HepG2 (cell line): ENCODE results near the gene BRD3. TPM values are rescaled to one million over a fixed set of nuclear protein-coding genes. Genes with fewer than 3 reads are reported as not detected.
A peak's percentile ranks its signal among the peaks of the same experiment; 100 is the strongest.

Experiments
- ATAC-seq: fragments of 200-7000 bp; cut with Tn5 transposase; 3 replicates; pipeline ENCODE4 v1.9.1; 2020; ENCODE audit warnings: mild to moderate bottlenecking, moderate library complexity
- BruUV-seq: library from RNA; stranded (reverse); fragments of 400-500 nt; replicated peaks from 2 replicates; lab custom pipeline; 2021; lab: Mats Ljungman, UMichigan
- CTCF ChIA-PET: fragments of 300-600 bp; formaldehyde crosslinking; extraction: SDS; loops from one replicate; lab custom pipeline; 2021; ENCODE audit warnings: low total read pairs, inconsistent platforms, low intra/inter-chr PET ratio; lab: Yijun Ruan, JAX
- POLR2A ChIA-PET: fragments of 350-600 bp; sonication (Branson Sonifier 250); formaldehyde crosslinking; loops from one replicate; lab custom pipeline; 2020; ENCODE audit warnings: antibody characterized with exemption, inconsistent platforms; lab: Yijun Ruan, JAX
- DNase-seq: peaks from one replicate; pipeline ENCODE4 v3.0.0-alpha.2; 2015; ENCODE audit warnings: low spot score
- FAIRE-seq: peaks from 3 replicates; lab custom pipeline; 2011; peaks lifted over from hg19 to GRCh38; lab: Jason Lieb, UNC
- H2AFZ ChIP-seq: one replicate; pipeline ENCODE4 v1.6.1; 2011; ENCODE audit warnings: low read length, inconsistent platforms
- H3K27ac ChIP-seq: fragments of 300-600 bp; 3 replicates; pipeline ENCODE4 v1.8.0; 2011; ENCODE audit warnings: mixed run types, mild to moderate bottlenecking, mixed read lengths, low read length, inconsistent platforms; ENCODE audit not compliant: insufficient read depth; ENCODE audit errors: extremely low read length
- H3K27me3 ChIP-seq, 2 experiments: fragments of 200-600 bp in 1 of 2; 2 replicates in 1 of 2; 3 replicates in 1 of 2; pipeline versions ENCODE4 v1.6.0 to v1.8.0; 2011; ENCODE audit warnings: low read length in 2 of 2, mild to moderate bottlenecking in 2 of 2, moderate library complexity in 2 of 2, inconsistent platforms in 1 of 2; ENCODE audit not compliant: insufficient read depth in 2 of 2, control insufficient read depth in 1 of 2
- H3K36me3 ChIP-seq, 2 experiments: fragments of 200-600 bp in 1 of 2; replicated peaks in 1 of 2; 2 replicates in 1 of 2; 3 replicates in 1 of 2; pipeline versions ENCODE4 v1.5.1 to v1.8.0; 2011; ENCODE audit warnings: low read length in 2 of 2, inconsistent platforms in 1 of 2; ENCODE audit not compliant: insufficient read depth in 2 of 2, control insufficient read depth in 1 of 2
- H3K4me1 ChIP-seq: 2 replicates; pipeline ENCODE4 v1.5.1; 2012; ENCODE audit warnings: low read length, inconsistent platforms; ENCODE audit not compliant: insufficient read depth
- H3K4me2 ChIP-seq: 2 replicates; pipeline ENCODE4 v1.6.0; 2011; ENCODE audit warnings: low read depth, low read length, inconsistent platforms
- H3K4me3 ChIP-seq, 3 experiments: fragments of 200-600 bp in 1 of 3; sonication (generic), shearing (Covaris generic) in 1 of 3; replicated peaks in 1 of 3; 2 replicates each; pipeline ENCODE4 v1.5.1; 2011 to 2016; ENCODE audit warnings: low read length in 3 of 3, inconsistent platforms in 2 of 3, low read depth in 2 of 3, mild to moderate bottlenecking in 2 of 3, control low read depth in 1 of 3, mixed read lengths in 1 of 3; ENCODE audit not compliant: insufficient read depth in 1 of 3
- H3K79me2 ChIP-seq: one replicate; pipeline ENCODE4 v1.6.1; 2011; ENCODE audit warnings: low read length, inconsistent platforms; ENCODE audit not compliant: insufficient read depth
- H3K9ac ChIP-seq: 2 replicates; pipeline ENCODE4 v1.6.0; 2011; ENCODE audit warnings: mild to moderate bottlenecking, low read depth, low read length, inconsistent platforms; ENCODE audit not compliant: insufficient read depth
- H3K9me3 ChIP-seq: 2 replicates; pipeline ENCODE4 v1.5.1; 2012; ENCODE audit warnings: mild to moderate bottlenecking, low read length
- H4K20me1 ChIP-seq: 2 replicates; pipeline ENCODE4 v1.6.0; 2011; ENCODE audit warnings: inconsistent platforms, mild to moderate bottlenecking, low read length, moderate library complexity; ENCODE audit not compliant: insufficient read depth
- CREB1 ChIP-seq, 2 experiments: fragments of 450-650 bp in 1 of 2; IDR thresholded peaks; 2 replicates each; pipeline ENCODE4 v1.6.1; 2016 to 2017; ENCODE audit warnings: control low read depth in 1 of 2, mild to moderate bottlenecking in 1 of 2, missing compliant biosample characterization in 1 of 2, missing genetic modification characterization in 1 of 2
- GATAD1 ChIP-seq: IDR thresholded peaks from 2 replicates; pipeline ENCODE4 v1.6.1; 2016; ENCODE audit warnings: missing genetic modification reagents, missing compliant biosample characterization
- HDAC2 ChIP-seq: sonication (generic); formaldehyde crosslinking; IDR thresholded peaks from 2 replicates; pipeline ENCODE4 v1.4.0; 2020; ENCODE audit warnings: missing genetic modification reagents
- KLF6 ChIP-seq: IDR thresholded peaks from 2 replicates; pipeline ENCODE4 v1.8.0; 2016; ENCODE audit warnings: missing biosample characterization, missing genetic modification reagents
- MIXL1 ChIP-seq: IDR thresholded peaks from 2 replicates; pipeline ENCODE4 v1.6.1; 2016
- NCOA1 ChIP-seq: sonication (generic); formaldehyde crosslinking; IDR thresholded peaks from 2 replicates; pipeline ENCODE4 v1.9.0; 2021; ENCODE audit warnings: missing genetic modification reagents
- NFYB ChIP-seq: sonication (generic); formaldehyde crosslinking; IDR thresholded peaks from 2 replicates; pipeline ENCODE4 v1.4.0; 2020; ENCODE audit warnings: missing genetic modification reagents
- RFX1 ChIP-seq: fragments of 450-650 bp; IDR thresholded peaks from 2 replicates; pipeline ENCODE4 v1.6.1; 2017
- SCMH1 ChIP-seq: sonication (generic); formaldehyde crosslinking; IDR thresholded peaks from 2 replicates; pipeline ENCODE4 v1.9.0; 2021; ENCODE audit warnings: missing genetic modification reagents, mild to moderate bottlenecking, borderline replicate concordance
- SNAI1 ChIP-seq: sonication (generic); formaldehyde crosslinking; IDR thresholded peaks from 2 replicates; pipeline ENCODE4 v1.5.0; 2020; ENCODE audit warnings: mild to moderate bottlenecking, missing genetic modification reagents, borderline replicate concordance
- TMF1 ChIP-seq: sonication (generic); formaldehyde crosslinking; IDR thresholded peaks from 2 replicates; pipeline ENCODE4 v1.8.1; 2022; ENCODE audit warnings: low read depth, missing genetic modification reagents
- ZFP36 ChIP-seq: fragments of 150-350 bp; IDR thresholded peaks from 2 replicates; pipeline ENCODE4 v1.6.1; 2018; ENCODE audit warnings: borderline replicate concordance, low read length, low read depth; ENCODE audit not compliant: partially characterized antibody
- ZNF264 ChIP-seq: sonication (generic); formaldehyde crosslinking; IDR thresholded peaks from 2 replicates; pipeline ENCODE4 v1.4.0; 2020; ENCODE audit warnings: missing genetic modification reagents
- ZNF326 ChIP-seq: sonication (generic); formaldehyde crosslinking; IDR thresholded peaks from 2 replicates; pipeline ENCODE4 v1.4.0; 2020; ENCODE audit warnings: missing genetic modification reagents, borderline replicate concordance
- ZNF335 ChIP-seq: sonication (generic); formaldehyde crosslinking; IDR thresholded peaks from 2 replicates; pipeline ENCODE4 v1.4.0; 2020; ENCODE audit warnings: missing genetic modification reagents
- ZNF343 ChIP-seq: sonication (generic); formaldehyde crosslinking; IDR thresholded peaks from 2 replicates; pipeline ENCODE4 v1.4.0; 2020; ENCODE audit warnings: mild to moderate bottlenecking, missing genetic modification reagents
- ZNF737 ChIP-seq: sonication (generic); formaldehyde crosslinking; IDR thresholded peaks from 2 replicates; pipeline ENCODE4 v1.5.0; 2020; ENCODE audit warnings: missing genetic modification reagents, mild to moderate bottlenecking, borderline replicate concordance
- WGBS: methylation state at CpG from one replicate; pipeline ENCODE4 v1.1.6; 2017; ENCODE audit warnings: low lambda C conversion rate; 5-methylcytosine and 5-hydroxymethylcytosine counted together
- in situ Hi-C: cut with HindIII; loops from 2 replicates; pipeline ENCODE4 v1.10.0; 2017; ENCODE audit warnings: low pct_unique_long_range_greater_than_20kb; ENCODE audit not compliant: extremely low pct_ligation_motif_present
- intact Hi-C: fragments of 100-400 bp; cut with micrococcal nuclease; formaldehyde crosslinking; loops from one replicate; pipeline ENCODE4 v1.10.0; 2022; ENCODE audit not compliant: unreplicated experiment
- polyA plus RNA-seq, 8 experiments: library from polyadenylated mRNA; depleted of rRNA in 3 of 8; stranded (reverse) in 7 of 8; unstranded in 1 of 8; fragments of >200 nt; fragmentation: Illumina TruSeq in 4 of 8; extraction: Trizol in 4 of 8; gene quantifications; 2 replicates each; pipeline versions ENCODE4 v1.2.1 to v1.2.3, GENCODE V29; 2011 to 2016; ENCODE audit warnings: low read depth in 4 of 8, missing spikeins in 1 of 8, mixed read lengths in 1 of 8; ENCODE audit not compliant: insufficient read depth in 1 of 8
- total RNA-seq, 5 experiments: library from RNA; depleted of rRNA; stranded (reverse); fragments of >200 nt; fragmentation: Illumina TruSeq; extraction: Trizol; gene quantifications; 2 replicates each; pipeline ENCODE4 v1.2.3, GENCODE V29; 2016; ENCODE audit warnings: low read depth in 1 of 5
- TF ChIP-seq, protein P1 (sequence below): IDR thresholded peaks from 2 replicates; pipeline ENCODE4 v1.6.1; 2016; ENCODE audit warnings: mild to moderate bottlenecking
- TF ChIP-seq, protein P2 (sequence below): IDR thresholded peaks from 2 replicates; pipeline ENCODE4 v1.6.1; 2012; ENCODE audit warnings: low read depth, low read length, improper control_type of control experiment
- TF ChIP-seq, protein P3 (sequence below): sonication (generic); formaldehyde crosslinking; IDR thresholded peaks from 2 replicates; pipeline ENCODE4 v1.5.0; 2020; ENCODE audit warnings: mild to moderate bottlenecking, missing genetic modification reagents

The BRD3 gene
- total and polyA plus RNA-seq, 2 of the 13 experiments (the other 11 are each of a cell fraction or from before 2014, with no cell fraction given) = 5.9 to 12.9 TPM

GRCh38 chr9:134029248-134030226 is 38.3 kb downstream of the BRD3 start:
- FAIRE-seq = no peak
- intact Hi-C loops = loop anchor here (5.0 kb wide), 1 partner anchor 38 kb away; the partner anchor contains the start of gene BRD3
- no peaks in the 10 kb centered on the region for H3K9me3 ChIP-seq
- ATAC-seq = no peak
- H3K4me3 ChIP-seq = 0 out of 6 replicates have a peak overlapping the region, but pooled peaks of 1 of the 3 experiments have one; percentile 17
- no peak overlapping the region for H3K4me2 ChIP-seq
- no peaks in the 10 kb centered on the region for H3K79me2 ChIP-seq
- no peak for DNase-seq
- no peak overlapping the region for H2AFZ ChIP-seq
- H3K4me1 ChIP-seq = peaks cover 29% of the 10 kb centered on the region
- peaks cover 10 to 30% of the 10 kb centered on the region in 2 experiments; a peak in 3 of 5 replicates for H3K36me3 ChIP-seq
- no peaks in the 10 kb centered on the region for H4K20me1 ChIP-seq
- no peaks in the 10 kb centered on the region for H3K27me3 ChIP-seq
- no peak overlapping the region for H3K9ac ChIP-seq
- 94% methylated on average over 14 of the region's 21 CpGs for WGBS
- ChIA-PET POLR2A (no interaction called here), CTCF (no interaction called here)
- no TSS peak for BruUV-seq
- in situ Hi-C loops = no loop called here
- H3K27ac ChIP-seq = no peak overlapping the region
- TF ChIP-seq ZNF343 (CRISPR knock-in tag) (no peak), SNAI1 (CRISPR knock-in tag) (no peak), GATAD1 (CRISPR knock-in tag) (no peak), RFX1 (no peak), ZNF737 (CRISPR knock-in tag) (no peak), NCOA1 (no peak), ZNF335 (no peak), SCMH1 (CRISPR knock-in tag) (no peak), NFYB (CRISPR knock-in tag) (no peak), TMF1 (CRISPR knock-in tag) (0 out of 2 replicates have a peak, but pooled peaks have one; percentile 12), MIXL1 (CRISPR knock-in tag) (no peak), ZFP36 (no peak), HDAC2 (no peak), ZNF326 (CRISPR knock-in tag) (no peak), CREB1 (IDR thresholded peaks at IDR 0.05) (no peak), CREB1 (CRISPR knock-in tag; IDR thresholded peaks at IDR 0.05) (no peak), ZNF264 (CRISPR knock-in tag) (no peak), KLF6 (CRISPR knock-in tag) (no peak)
- TF ChIP-seq, protein P1, sequence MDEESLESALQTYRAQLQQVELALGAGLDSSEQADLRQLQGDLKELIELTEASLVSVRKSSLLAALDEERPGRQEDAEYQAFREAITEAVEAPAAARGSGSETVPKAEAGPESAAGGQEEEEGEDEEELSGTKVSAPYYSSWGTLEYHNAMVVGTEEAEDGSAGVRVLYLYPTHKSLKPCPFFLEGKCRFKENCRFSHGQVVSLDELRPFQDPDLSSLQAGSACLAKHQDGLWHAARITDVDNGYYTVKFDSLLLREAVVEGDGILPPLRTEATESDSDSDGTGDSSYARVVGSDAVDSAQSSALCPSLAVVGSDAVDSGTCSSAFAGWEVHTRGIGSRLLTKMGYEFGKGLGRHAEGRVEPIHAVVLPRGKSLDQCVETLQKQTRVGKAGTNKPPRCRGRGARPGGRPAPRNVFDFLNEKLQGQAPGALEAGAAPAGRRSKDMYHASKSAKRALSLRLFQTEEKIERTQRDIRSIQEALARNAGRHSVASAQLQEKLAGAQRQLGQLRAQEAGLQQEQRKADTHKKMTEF (CRISPR knock-in tag) = no peak
- TF ChIP-seq, protein P2, sequence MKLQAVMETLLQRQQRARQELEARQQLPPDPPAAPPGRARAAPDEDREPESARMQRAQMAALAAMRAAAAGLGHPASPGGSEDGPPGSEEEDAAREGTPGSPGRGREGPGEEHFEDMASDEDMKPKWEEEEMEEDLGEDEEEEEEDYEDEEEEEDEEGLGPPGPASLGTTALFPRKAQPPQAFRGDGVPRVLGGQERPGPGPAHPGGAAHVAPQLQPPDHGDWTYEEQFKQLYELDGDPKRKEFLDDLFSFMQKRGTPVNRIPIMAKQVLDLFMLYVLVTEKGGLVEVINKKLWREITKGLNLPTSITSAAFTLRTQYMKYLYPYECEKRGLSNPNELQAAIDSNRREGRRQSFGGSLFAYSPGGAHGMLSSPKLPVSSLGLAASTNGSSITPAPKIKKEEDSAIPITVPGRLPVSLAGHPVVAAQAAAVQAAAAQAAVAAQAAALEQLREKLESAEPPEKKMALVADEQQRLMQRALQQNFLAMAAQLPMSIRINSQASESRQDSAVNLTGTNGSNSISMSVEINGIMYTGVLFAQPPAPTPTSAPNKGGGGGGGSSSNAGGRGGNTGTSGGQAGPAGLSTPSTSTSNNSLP = no peak
- TF ChIP-seq, protein P3, sequence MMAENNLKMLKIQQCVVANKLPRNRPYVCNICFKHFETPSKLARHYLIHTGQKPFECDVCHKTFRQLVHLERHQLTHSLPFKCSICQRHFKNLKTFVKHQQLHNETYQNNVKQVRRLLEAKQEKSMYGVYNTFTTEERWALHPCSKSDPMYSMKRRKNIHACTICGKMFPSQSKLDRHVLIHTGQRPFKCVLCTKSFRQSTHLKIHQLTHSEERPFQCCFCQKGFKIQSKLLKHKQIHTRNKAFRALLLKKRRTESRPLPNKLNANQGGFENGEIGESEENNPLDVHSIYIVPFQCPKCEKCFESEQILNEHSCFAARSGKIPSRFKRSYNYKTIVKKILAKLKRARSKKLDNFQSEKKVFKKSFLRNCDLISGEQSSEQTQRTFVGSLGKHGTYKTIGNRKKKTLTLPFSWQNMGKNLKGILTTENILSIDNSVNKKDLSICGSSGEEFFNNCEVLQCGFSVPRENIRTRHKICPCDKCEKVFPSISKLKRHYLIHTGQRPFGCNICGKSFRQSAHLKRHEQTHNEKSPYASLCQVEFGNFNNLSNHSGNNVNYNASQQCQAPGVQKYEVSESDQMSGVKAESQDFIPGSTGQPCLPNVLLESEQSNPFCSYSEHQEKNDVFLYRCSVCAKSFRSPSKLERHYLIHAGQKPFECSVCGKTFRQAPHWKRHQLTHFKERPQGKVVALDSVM (CRISPR knock-in tag) = peak; percentile 92
